Ishikawa (cell line): ENCODE results near the gene TJP1.

Source experiments
- CREB1 ChIP-seq: IDR thresholded peaks from 2 replicates; pipeline ENCODE4 v1.6.1; 2012; ENCODE audit warnings: low read depth
- EP300 ChIP-seq: IDR thresholded peaks from 2 replicates; pipeline ENCODE4 v1.6.1; 2012; ENCODE audit warnings: borderline replicate concordance
- TCF12 ChIP-seq: IDR thresholded peaks from 2 replicates; pipeline ENCODE4 v1.6.1; 2012; ENCODE audit warnings: low read depth
- TF ChIP-seq, protein P1 (sequence below): IDR thresholded peaks from 2 replicates; pipeline ENCODE4 v1.6.1; 2012
- TF ChIP-seq, protein P2 (sequence below): IDR thresholded peaks from 2 replicates; pipeline ENCODE4 v1.6.1; 2012

DNA sequence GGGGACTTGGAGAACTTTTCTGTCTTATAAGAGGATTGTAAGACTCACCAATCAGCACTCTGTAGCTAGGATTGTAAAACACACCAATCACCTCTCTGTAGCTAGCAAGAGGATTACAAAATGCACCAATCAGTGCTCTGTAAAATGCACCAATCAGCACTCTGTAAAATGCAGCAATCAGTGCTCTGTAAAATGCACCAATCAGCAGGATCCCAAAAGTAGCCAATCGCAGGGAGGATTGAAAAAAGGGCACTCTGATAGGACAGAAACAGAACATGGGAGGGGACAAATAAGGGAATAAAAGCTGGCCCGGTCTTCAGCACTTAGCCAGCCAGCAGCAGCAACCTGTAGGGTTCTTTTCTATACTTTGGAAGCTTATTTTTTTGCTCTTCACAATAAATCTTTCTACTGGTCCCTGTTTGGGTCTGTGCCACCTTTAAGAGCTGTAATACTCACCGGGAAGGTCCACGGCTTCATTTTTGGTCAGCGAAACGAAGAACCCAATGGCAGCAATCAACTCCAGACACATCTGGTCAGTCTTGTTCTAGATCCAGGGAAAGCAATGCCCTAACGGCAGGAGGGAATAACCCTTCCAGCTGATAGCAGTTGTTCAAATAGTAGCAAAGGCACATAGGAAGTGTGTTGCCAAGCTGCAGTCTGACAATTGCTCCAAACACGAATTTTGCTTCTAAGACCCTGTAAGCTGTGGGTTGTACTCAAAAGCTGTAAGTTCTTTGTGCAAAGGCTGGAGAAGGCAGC is 135.6 kb downstream of the TJP1 start:
- TF ChIP-seq, protein P1, sequence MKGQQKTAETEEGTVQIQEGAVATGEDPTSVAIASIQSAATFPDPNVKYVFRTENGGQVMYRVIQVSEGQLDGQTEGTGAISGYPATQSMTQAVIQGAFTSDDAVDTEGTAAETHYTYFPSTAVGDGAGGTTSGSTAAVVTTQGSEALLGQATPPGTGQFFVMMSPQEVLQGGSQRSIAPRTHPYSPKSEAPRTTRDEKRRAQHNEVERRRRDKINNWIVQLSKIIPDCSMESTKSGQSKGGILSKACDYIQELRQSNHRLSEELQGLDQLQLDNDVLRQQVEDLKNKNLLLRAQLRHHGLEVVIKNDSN: no peak
- TF ChIP-seq, protein P2, sequence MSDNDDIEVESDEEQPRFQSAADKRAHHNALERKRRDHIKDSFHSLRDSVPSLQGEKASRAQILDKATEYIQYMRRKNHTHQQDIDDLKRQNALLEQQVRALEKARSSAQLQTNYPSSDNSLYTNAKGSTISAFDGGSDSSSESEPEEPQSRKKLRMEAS: no peak
- TF ChIP-seq TCF12 (no peak), EP300 (no peak), CREB1 (no peak)
